Mesothelial cell of epicardium (in vitro differentiated cells): Measurements from ENCODE around the gene PGA3. TPM values are rescaled to one million over a fixed set of nuclear protein-coding genes. Genes with fewer than 3 reads are reported as not detected.
"Not testable (repeated sequence)": the region's sequence is repeated elsewhere in the genome, so short reads cannot be mapped to it uniquely, and the experiment has no call there.

Experiments
- DNase-seq, 2 experiments: peaks; one replicate each; pipeline ENCODE4 v3.0.0; 2021; ENCODE audit warnings: low spot score in 2 of 2; ENCODE audit not compliant: unreplicated experiment in 2 of 2
- H3K27ac Mint-ChIP-seq: 2 replicates; pipeline ENCODE4 v1.8.0; 2021; ENCODE audit warnings: mixed read lengths
- H3K27me3 Mint-ChIP-seq: 2 replicates; pipeline ENCODE4 v1.8.0; 2021; ENCODE audit warnings: low read depth, mixed read lengths
- H3K36me3 Mint-ChIP-seq: 2 replicates; pipeline ENCODE4 v1.8.0; 2021; ENCODE audit warnings: mixed read lengths
- H3K4me1 Mint-ChIP-seq: 2 replicates; pipeline ENCODE4 v1.8.0; 2021; ENCODE audit warnings: mixed read lengths
- H3K4me3 Mint-ChIP-seq: 2 replicates; pipeline ENCODE4 v1.8.0; 2021; ENCODE audit warnings: mild to moderate bottlenecking, moderate library complexity, mixed read lengths
- H3K9me3 Mint-ChIP-seq: 2 replicates; pipeline ENCODE4 v1.8.0; 2021; ENCODE audit warnings: mixed read lengths
- CTCF ChIP-seq: fragments of 200-600 bp; sonication (generic); IDR thresholded peaks from one replicate; pipeline ENCODE4 v1.5.0; 2021; ENCODE audit warnings: antibody characterized with exemption; ENCODE audit not compliant: unreplicated experiment
- total RNA-seq: library from RNA; stranded (reverse); gene quantifications from 3 replicates; pipeline ENCODE4 v1.2.1, GENCODE V29; 2021

The PGA3 gene
- total RNA-seq, 1 donor from 2014 or later: not detected

- DNase-seq: no peak
- H3K4me1 Mint-ChIP-seq: no peaks in the 10 kb centered on the region
- no peaks in the 10 kb centered on the region for H3K36me3 Mint-ChIP-seq
- H3K4me3 Mint-ChIP-seq: no peak overlapping the region
- H3K27ac Mint-ChIP-seq: no peak overlapping the region
- H3K27me3 Mint-ChIP-seq: peaks cover 13% of the 10 kb centered on the region
- TF ChIP-seq CTCF: no peak
- H3K9me3 Mint-ChIP-seq: no peaks in the 10 kb centered on the region
These were observed 7.6 kb upstream of the PGA3 start for GRCh38 chr11:61195719-61196118.

- no peaks in the 10 kb centered on the region for H3K36me3 Mint-ChIP-seq
- no peak for DNase-seq
These were observed 5.0 kb upstream of the PGA3 start for GRCh38 chr11:61198361-61198760.

GRCh38 chr11:61198948-61199523 lies 4.3 kb upstream of the PGA3 start:
- Mint-ChIP-seq H3K4me3 (no peak overlapping the region), H3K4me1 (no peaks in the 10 kb centered on the region), H3K27ac (no peak overlapping the region), H3K9me3 (peaks cover 3% of the 10 kb centered on the region), H3K36me3 (no peaks in the 10 kb centered on the region), H3K27me3 (peaks cover 31% of the 10 kb centered on the region)
- no peak for TF ChIP-seq CTCF
- no peak for DNase-seq

More at GRCh38 chr11:61198361-61198760, 5.0 kb upstream of the PGA3 start:
- Mint-ChIP-seq H3K27me3 (peaks cover 30% of the 10 kb centered on the region), H3K4me1 (no peaks in the 10 kb centered on the region), H3K4me3 (no peak overlapping the region), H3K9me3 (peaks cover 3% of the 10 kb centered on the region), H3K27ac (no peak overlapping the region)
- no peak for TF ChIP-seq CTCF

- no peaks in the 10 kb centered on the region for H3K4me1 Mint-ChIP-seq
- H3K27ac Mint-ChIP-seq: no peak overlapping the region
- no peak for DNase-seq
- no peaks in the 10 kb centered on the region for H3K36me3 Mint-ChIP-seq
- H3K4me3 Mint-ChIP-seq: no peak overlapping the region
- no peak for TF ChIP-seq CTCF
- H3K9me3 Mint-ChIP-seq: peaks cover 3% of the 10 kb centered on the region
- peaks cover 37% of the 10 kb centered on the region for H3K27me3 Mint-ChIP-seq
These were observed 1.8 kb upstream of the PGA3 start for GRCh38 chr11:61201476-61201875.

GRCh38 chr11:61203873-61204272 lies 558 bp downstream of the PGA3 start:
- DNase-seq, H3K27ac Mint-ChIP-seq, H3K4me1 Mint-ChIP-seq, H3K36me3 Mint-ChIP-seq, H3K9me3 Mint-ChIP-seq, H3K4me3 Mint-ChIP-seq: not testable (repeated sequence)
- H3K27me3 Mint-ChIP-seq: peaks cover 34% of the 10 kb centered on the region

GRCh38 chr11:61204502-61205059 lies 1.3 kb downstream of the PGA3 start:
- H3K4me3 Mint-ChIP-seq, H3K36me3 Mint-ChIP-seq, H3K27ac Mint-ChIP-seq, H3K4me1 Mint-ChIP-seq, DNase-seq, H3K9me3 Mint-ChIP-seq: not testable (repeated sequence)
- peaks cover 30% of the 10 kb centered on the region for H3K27me3 Mint-ChIP-seq

- not testable (repeated sequence) for H3K36me3 Mint-ChIP-seq, H3K4me3 Mint-ChIP-seq, H3K9me3 Mint-ChIP-seq, DNase-seq, H3K4me1 Mint-ChIP-seq, H3K27ac Mint-ChIP-seq
- peaks cover 14% of the 10 kb centered on the region for H3K27me3 Mint-ChIP-seq
These were observed 4.5 kb downstream of the PGA3 start for GRCh38 chr11:61207636-61208310.

GRCh38 chr11:61210629-61211028 lies 7.3 kb downstream of the PGA3 start:
- H3K4me1 Mint-ChIP-seq, DNase-seq, H3K27ac Mint-ChIP-seq, H3K4me3 Mint-ChIP-seq, H3K36me3 Mint-ChIP-seq, H3K9me3 Mint-ChIP-seq, H3K27me3 Mint-ChIP-seq: not testable (repeated sequence)

GRCh38 chr11:61211327-61211952 lies 8.1 kb downstream of the PGA3 start:
- not testable (repeated sequence) for H3K4me3 Mint-ChIP-seq, H3K9me3 Mint-ChIP-seq, DNase-seq, H3K27me3 Mint-ChIP-seq, H3K36me3 Mint-ChIP-seq, H3K4me1 Mint-ChIP-seq, H3K27ac Mint-ChIP-seq

GRCh38 chr11:61212202-61212601 lies 8.9 kb downstream of the PGA3 start:
- H3K9me3 Mint-ChIP-seq, H3K4me3 Mint-ChIP-seq, H3K36me3 Mint-ChIP-seq, H3K27me3 Mint-ChIP-seq, H3K27ac Mint-ChIP-seq, H3K4me1 Mint-ChIP-seq, DNase-seq: not testable (repeated sequence)
